Mesenteric fat pad (tissue), 1 donor: ENCODE results near the gene TUBGCP3. TPM values are rescaled to one million over a fixed set of nuclear protein-coding genes. Genes with fewer than 3 reads are reported as not detected.
"Not testable (repeated sequence)": the region's sequence is repeated elsewhere in the genome, so short reads cannot be mapped to it uniquely, and the experiment has no call there.

Source experiments
- DNase-seq: peaks from one replicate; pipeline ENCODE4 v3.0.0-alpha.2; 2020; ENCODE audit warnings: low spot score
- total RNA-seq: library from RNA; stranded (reverse); fragmentation: NEBNext Ultra II Directional; extraction: Animal tissue kit (Norgen Biotek cat#: 25700); gene quantifications from one replicate; pipeline ENCODE4 v1.2.1, GENCODE V29; 2021
- donor health status: DM: yes; HTN: yes; CAD: no.

TUBGCP3 gene
- total RNA-seq, 1 donor from 2014 or later, result 27.3 TPM

DNA sequence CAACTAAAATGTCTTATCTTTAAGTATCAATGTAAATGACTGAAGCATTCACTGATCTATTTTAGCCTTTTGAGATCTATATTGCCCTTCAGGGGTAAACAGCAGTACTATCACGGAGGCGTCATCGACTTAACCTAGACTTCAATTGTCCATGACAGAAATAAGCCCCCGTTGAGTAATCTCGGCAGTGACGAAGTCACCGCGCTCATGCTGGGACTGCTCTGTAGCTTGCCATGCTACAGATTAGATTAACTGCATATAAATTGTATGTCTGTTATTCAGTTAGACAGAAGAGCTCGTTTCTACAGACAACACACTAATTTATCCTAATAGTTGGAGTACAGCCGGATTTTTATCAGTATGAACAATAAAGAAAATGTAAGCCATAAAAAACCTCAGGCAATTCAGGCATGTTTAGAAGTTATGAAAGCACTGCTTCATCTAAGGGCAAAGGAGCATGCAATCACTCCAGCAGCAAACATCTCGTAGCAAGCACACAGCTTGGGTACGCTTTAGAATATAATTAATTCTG, 56.6 kb downstream of the TUBGCP3 start:
- no peak for DNase-seq

DNA sequence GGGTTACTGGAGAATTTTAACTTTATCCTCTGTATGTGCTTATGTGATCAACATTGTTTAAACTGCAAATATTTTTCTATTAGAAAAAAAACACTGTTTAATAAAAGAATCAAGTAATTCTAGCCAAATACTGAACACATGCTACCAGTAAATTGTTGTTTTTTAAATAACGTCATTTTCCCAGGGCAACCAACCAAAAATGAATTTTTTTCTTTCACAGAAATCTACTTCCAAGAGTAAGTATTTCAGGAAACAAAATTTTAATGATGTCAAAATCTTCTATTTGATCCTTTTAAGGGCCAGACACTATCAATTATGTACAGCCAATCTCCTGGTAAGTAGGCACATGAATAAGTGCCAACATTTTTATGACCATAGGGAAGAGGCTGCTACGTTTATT, 57.1 kb downstream of the TUBGCP3 start:
- no peak for DNase-seq

DNA sequence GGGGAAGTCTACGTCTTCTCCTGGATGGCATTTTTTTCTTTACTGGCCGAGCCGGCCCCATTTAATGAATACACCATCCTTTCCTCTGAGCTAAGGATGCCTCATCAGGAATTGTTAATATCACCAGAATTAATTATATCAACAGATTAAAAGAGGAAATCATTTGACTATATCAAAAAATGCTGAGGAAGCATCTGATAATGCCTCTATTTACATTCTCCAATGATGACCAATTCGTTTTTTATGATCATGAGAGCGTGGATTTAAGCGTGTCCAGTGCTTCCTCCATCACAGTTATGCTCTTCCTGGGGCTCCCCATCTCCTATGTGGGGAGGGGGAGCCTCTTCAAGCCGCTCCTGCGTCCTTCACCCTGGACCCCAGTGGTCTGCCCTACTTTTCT, 58.7 kb downstream of the TUBGCP3 start:
- no peak for DNase-seq

DNA sequence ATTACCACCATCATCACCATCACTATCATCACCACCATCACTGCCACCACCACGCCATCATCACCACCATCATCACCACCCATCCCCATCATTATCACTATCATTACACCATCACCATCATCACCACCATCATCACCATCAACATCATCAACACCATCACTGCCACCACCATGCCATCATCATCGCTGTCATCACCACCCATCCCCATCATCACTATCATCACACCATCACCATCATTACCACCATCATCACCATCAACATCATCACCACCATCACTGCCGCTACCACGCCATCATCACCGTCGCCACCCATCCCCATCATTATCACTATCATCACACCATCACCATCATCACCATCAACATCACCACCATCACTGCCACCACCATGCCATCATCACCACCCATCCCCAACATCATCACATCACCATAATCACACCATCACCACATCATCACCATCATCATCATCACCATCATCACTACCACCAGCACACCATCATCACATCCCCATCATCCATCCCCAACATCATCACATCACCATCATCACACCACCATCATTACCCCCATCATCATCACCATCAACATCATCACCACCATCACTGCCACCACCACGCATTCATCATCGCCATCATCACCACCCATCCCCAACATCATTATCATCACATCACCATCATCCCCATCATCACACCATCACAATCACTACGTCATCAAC, 61.7 kb downstream of the TUBGCP3 start:
- DNase-seq, result no peak

DNA sequence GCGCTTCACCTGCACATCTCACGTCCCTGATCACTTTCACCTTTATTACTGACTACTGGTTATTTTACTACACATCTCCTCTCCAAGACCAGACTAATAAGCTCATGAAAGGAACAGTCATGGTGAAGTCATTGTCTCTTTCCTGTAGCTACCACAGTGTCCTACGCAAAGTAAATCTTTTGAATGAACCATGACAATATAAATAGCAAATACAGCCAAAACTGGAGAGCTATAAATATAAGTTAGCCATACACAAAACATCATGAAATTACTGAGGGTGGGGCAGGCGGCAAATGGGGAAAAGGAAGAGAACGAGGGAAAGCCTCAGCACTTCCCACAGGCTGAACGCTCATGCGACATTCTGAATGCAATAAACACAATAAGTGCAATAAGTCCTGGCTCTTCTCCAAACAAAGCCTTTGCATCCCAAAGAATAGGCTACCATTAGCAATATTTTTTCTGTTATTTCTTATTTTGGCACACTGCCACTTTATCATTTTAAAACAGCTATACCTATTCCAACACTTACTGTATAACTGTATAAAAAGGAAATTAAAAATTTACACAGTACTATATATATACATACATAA, 62.5 kb downstream of the TUBGCP3 start:
- DNase-seq, result no peak

DNA sequence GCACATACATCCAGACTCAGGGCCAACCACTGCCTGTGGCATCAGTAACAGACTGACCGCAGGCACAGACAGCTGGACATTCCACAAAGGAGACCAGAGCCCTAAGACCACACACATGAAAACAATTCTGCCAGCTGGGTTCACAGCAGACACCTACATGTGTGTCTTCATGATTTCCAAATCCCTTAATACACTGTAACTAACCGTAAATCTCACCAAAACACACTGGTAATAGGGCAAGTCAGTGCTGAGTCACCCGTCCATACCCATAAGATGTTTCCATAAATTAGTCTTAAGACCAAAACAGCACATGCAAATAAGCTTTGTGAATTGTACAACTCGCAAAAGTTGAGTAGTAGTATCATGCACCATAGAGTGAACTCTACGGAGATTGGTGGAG, 65.4 kb downstream of the TUBGCP3 start:
- DNase-seq, result no peak

DNA sequence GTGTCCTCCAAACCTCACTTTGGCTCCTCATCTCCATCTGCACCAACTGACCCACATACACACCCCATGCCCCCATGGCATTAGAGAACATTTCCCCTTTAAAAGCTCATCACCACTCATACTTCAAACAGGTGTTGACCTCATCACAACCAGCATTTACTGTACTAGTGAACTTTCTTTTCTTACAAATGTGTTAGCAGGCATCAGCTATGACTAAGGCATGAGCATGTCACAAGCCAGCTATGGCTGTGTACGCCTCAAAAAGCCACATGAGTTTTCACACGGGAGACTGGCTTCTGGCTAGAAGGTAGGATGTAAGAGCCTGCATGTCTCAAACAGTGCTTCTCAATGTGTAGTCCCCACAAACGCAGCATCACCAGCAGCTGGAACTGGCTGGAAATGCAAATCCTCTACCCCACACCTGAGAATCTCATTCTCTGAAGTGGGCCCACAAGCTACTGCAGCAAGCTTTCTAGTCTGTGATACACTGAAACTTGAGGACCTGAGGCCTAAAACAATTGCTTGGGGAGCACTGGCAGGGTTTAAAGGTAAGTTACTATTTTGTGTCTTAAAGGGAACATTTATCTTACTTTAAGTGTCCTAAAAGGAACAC, 66.8 kb downstream of the TUBGCP3 start:
- no peak for DNase-seq

DNA sequence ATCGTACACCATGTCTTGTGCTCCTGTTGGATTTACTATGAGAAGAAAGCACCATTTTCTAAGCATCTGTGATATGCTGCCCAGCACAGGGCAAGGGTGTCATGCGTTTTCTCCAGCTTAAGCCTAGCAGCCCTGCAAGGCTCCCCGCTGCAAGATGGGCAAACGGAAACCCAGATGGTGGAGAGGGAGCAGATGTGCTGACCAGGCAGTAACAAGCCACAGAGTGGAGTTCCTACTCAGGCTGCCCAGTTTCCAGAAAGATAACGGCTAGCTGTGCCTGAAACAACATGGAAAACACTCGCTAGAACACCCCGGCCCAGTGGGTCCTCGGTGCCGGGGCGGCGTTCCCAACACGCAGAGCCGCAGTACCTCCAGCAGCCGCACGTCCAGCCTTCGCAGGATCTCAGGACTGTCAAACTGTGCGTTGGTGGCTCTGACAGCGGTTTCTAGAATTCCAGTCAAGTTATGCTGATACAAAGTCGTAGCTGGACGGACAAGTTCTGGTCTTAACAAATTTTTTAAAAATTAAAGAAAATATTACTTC, 68.4 kb downstream of the TUBGCP3 start:
- DNase-seq, result no peak

DNA sequence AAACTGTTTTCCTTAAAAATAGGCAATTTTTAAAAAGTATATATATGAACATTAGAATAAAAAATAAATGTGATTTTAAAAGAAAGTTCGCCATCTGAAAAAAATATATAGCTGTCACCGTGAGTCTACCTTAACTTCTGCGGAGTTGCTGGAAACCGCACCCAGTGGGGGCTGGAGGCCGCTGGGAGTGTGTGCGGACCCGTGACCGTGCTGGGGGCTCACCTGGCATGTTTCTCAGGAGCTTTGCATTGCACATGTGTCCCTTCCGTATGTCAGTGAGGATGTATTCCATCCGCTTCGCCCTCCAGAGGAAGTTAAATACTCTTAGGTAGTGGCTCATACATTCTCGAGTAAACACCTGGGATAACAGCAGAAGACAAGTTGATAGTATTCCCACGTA, 71.7 kb downstream of the TUBGCP3 start:
- DNase-seq, result no peak

DNA sequence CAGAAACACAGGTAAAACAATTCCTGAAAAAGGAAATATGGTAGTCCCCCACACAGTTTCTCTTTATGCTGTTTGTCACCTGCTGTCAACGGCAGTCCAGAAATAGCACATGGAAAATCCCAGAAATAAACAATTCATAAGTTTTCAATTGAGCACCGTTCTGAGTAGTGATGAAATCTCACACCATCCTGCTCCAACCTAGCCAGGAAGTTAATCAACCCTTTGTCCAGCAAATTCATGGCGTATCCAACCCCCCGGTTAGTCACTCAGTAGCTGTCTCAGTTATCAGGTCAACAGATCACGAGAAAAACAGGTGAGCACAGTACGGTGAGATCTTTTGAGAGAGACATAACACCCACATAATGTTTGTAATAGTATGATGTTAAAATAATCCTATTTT, 74.2 kb downstream of the TUBGCP3 start:
- no peak for DNase-seq

DNA sequence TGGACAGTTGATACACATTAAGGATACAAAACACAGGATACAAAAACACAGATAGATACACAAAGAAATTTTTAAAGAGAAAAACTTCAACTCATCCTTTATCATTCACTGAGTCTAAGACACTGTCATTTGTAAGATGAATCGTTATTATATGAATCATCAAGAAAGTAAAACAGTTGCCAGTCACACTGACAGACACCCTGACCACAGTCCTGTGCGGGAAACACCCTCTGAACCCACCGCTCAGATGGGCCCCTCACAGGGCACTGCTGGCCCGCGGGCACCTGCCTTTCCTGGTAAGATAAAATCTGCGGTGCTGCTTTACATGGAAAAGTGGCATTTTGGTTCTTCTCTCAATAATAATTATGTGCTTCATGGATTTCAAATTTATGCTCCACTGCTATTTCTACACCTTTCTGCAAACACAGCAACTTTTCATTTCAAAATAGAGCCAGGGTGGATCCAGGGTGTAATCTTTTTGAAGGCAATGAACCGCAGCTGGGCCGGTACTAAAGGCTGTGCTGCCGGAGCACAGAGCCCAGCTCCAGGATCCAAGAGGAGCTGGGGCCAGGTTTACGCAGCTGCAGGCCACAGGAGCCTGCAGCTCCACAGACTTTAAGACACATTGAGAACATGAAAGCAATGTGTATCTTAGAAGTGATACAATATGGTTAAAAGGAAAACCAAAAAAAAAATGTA, 76.8 kb downstream of the TUBGCP3 start:
- DNase-seq, result no peak

DNA sequence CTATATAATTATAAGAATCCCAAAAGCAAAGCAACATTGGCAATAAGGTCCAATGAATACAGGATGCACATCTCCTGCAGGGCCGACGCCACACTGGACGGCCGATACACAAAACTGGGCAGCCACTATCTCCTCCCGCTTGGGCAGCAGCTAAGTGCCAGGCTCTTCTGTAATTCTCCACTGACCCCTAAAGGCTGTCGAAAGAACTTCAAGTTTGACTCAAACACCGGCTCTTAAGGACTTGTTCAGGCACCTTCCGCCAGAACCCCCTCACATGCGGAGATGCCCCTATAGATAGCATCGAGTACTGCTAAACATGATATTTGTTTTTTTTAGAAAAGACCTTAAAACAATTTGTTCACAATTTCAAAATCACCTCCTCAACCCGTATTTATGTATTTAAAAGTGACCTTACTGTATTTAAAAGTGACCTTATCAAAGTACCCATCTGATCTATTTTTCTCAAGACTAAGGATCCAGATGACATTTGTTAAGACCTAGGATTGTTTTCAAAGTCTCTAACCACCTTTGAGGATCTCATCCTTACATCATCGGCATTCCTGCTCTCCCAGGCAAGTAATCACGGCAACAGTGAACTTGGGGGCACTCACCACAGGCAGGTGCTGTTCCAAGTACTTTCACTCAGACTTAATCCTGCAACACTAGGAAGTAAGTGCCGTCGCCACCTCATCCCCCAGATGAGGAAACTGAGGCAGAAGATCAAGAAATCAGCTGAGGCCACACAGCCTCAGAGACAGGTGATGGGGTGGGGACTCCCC, 77.8 kb downstream of the TUBGCP3 start:
- DNase-seq, result no peak

DNA sequence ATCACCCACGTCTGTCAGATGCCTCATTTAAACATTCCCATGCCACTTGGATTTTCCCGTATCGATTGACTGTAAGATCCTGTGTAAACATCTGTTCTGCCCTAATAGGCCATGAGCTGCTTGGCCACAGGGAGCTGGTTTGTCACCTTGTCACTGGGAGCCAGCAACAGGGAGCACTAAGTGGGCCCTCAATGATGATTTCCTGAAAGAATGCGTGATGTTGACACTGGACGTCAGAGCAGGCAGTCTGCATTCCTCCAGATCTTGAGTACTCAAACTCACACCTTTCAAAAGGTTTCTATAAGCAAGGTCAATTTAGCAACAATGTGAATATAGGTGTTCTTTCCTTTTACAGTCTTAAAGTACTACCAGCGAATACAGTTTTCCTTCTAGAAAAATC, 78.8 kb downstream of the TUBGCP3 start:
- DNase-seq, result no peak

DNA sequence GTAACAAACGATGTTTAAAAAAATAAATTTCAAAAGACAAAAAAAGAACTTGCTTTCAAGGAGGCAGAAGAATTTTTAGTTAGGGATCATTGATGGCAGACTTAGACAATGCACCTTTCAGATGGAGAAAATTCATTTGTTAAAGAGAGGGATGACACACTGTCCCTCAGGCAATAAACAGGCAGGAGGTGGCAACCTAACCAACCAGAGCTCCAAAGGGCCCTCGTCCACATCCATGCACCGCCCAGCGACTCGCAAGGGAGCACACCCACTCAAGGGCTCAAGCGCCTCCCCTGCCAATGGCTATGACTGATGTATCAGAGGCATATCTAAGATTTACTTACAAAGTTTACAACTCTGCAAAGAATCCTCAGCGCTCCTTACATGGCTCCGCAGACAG, 81.9 kb downstream of the TUBGCP3 start:
- DNase-seq, result no peak

DNA sequence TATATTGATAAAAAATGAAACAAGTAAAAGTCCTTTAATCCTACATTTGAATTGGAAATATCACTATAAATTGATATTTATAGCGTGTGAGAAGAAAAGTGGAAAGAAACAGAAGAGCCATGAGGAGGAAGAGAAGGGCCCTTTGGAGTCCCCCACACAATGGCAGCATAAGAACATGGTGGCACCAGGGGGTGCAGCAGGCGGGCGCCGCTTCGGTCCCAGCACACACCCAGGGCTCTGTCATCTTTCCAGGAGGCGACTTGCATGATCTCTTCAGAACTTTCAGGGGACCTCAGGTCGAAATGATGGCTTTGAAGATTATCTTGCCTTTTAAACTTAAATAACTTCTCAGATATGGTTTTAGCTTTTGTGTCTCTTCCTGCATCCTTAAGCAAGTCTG, 91.8 kb downstream of the TUBGCP3 start:
- DNase-seq, result no peak

DNA sequence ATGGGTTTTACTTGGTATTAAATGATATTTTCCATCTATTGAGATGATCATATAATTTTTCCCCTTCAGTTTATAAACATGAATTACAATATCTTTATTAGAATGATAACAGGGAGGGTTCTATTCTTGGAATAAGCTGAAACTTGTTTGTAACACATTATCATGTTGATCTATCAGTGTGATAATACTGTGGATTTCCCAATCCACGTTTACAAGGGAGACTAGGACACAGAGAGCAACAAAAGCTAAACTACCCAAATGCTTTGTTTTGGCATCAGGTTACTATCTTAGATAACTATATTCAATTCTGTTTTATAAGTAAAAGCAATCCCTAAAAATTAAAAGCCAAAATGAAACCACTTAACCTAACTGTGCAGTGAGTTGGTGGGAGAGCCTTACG, 92.5 kb downstream of the TUBGCP3 start:
- no peak for DNase-seq

DNA sequence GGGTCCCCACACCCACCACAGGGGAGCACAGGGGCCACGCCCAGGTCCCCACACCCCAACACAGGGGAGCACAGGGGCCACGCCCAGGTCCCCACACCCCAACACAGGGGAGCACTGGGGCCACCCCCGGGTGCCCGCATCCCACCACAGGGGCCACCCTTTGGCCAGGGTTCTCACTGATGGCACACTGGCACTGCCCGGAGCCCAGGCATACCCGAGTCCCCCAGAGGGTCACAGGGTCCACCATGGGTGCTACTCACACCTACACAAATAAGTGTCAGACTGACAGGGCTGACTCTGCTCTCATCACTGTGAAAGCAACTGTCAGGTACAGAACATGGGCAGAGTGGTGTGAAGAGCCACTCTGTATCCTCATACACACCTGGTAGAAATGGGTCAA, 98.8 kb downstream of the TUBGCP3 start:
- DNase-seq, result no peak

DNA sequence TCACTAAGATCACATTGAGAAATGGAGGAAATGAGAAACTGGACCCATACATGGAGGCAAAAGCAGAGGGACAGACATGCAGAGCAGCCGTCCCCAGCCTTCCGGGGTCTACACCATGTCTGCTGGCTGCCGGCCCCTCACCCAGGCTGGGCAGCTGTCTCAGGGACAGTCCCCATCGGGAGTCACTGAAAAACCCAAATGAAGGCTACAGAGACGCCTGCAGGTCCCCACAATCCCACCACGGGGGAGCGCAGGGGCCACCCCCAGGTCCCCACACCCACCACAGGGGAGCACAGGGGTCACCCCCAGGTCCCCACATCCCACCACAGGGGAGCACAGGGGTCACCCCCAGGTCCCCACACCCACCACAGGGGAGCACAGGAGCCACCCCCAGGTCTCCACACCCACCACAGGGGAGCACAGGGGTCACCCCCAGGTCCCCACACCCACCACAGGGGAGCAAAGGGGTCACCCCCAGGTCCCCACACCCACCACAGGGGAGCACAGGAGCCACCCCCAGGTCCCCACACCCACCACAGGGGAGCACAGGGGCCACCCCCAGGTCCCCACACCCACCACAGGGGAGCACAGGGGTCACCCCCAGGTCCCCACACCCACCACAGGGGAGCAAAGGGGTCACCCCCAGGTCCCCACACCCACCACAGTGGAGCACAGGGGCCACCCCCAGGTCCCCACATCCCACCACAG, 99.5 kb downstream of the TUBGCP3 start:
- not testable (repeated sequence) for DNase-seq

DNA sequence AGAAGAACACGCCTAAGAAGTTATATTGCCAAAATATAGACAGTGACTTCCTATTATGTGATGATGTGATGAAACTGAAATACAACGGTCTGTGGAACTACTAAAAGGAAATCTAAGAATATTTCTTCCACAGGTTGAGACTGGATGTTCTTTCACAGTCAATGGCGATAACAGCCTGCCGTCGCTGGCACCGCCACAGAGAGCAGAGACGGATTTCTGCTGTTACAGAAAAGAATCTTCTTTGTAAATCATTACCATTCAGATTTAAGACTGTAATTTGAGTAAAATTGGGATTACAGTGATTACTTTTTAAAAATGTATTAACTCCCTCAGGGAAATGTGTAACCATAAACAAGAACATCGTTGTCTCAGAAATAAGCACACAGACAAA, 100.8 kb downstream of the TUBGCP3 start:
- no peak for DNase-seq

DNA sequence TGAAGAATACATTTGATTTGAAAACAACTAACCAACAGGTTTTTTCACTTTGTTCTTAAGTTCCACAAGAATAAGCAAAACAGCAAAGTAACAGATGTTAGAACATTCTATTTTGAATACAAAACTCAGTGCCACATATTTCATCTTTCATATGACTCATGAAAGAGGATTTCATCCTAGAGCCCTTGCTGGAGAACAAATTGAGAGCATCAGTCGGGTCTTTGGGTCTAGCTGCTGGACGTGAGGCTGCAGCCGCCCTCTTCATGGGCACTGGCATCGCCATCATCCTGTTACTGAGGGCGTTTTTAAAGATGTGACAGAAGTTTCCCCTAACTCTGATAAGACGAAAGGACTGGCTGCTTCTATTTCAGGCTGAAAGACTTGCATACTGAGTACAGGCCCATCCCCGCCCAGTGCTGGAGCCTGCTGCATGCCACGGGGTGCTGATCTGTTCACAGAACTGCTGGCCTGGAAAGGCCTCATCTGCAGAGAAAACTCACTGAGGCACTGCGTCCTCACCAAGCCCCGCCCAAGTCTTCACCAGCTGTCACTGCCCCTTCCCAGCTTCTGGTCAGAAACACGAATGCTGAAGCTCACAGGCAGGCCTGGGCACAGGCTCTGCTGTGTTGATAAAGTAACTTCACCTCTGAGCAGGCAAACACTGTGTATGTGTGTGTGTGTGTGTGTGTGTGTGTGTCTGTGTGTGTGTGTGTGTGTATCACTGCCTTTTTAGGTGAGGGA, 101.4 kb downstream of the TUBGCP3 start:
- DNase-seq, result no peak
